Aorta (tissue), 5 donors: ENCODE measurements around the gene ASPA. TPM values are rescaled to one million over a fixed set of nuclear protein-coding genes. Genes with fewer than 3 reads are reported as not detected.
"Not testable (repeated sequence)": the region's sequence is repeated elsewhere in the genome, so short reads cannot be mapped to it uniquely, and the experiment has no call there.

Experiments used
- ATAC-seq: fragments of 200-7000 bp; cut with Tn5 transposase; one replicate; pipeline ENCODE4 v1.9.1; 2022; ENCODE audit warnings: moderate library complexity; ENCODE audit not compliant: low FRiP score
- DNase-seq, 2 donors: peaks; one replicate each; pipeline ENCODE4 v3.0.0-alpha.2; 2020
- H3K27ac ChIP-seq, 2 donors: one replicate each; pipeline ENCODE4 v1.5.1; 2013; ENCODE audit warnings: low read length in 2 of 2, mild to moderate bottlenecking in 2 of 2, moderate library complexity in 2 of 2, control low read depth in 1 of 2, inconsistent platforms in 1 of 2, low read depth in 1 of 2
- H3K27me3 ChIP-seq, 2 donors: one replicate each; pipeline ENCODE4 v1.6.1; 2013; ENCODE audit warnings: control low read depth in 1 of 2, low read length in 1 of 2, mild to moderate bottlenecking in 1 of 2, moderate library complexity in 1 of 2; ENCODE audit not compliant: insufficient read depth in 2 of 2, control insufficient read depth in 1 of 2
- H3K36me3 ChIP-seq, 2 donors: one replicate each; pipeline ENCODE4 v1.6.1; 2013; ENCODE audit warnings: control low read depth in 1 of 2, low read length in 1 of 2, mild to moderate bottlenecking in 1 of 2; ENCODE audit not compliant: insufficient read depth in 2 of 2, control insufficient read depth in 1 of 2
- H3K4me1 ChIP-seq, 2 donors: one replicate each; pipeline ENCODE4 v1.6.1; 2013; ENCODE audit warnings: low read length in 2 of 2, control low read depth in 1 of 2, mild to moderate bottlenecking in 1 of 2, moderate library complexity in 1 of 2; ENCODE audit not compliant: insufficient read depth in 2 of 2, control insufficient read depth in 1 of 2
- H3K4me3 ChIP-seq, 2 donors: one replicate each; pipeline ENCODE4 v1.5.1; 2013; ENCODE audit warnings: low read length in 2 of 2, control low read depth in 1 of 2, mild to moderate bottlenecking in 1 of 2
- H3K9me3 ChIP-seq: one replicate; pipeline ENCODE4 v1.6.1; 2013; ENCODE audit warnings: mild to moderate bottlenecking, low read length; ENCODE audit not compliant: control insufficient read depth
- WGBS, 2 donors: extraction: QIAGEN DNeasy Blood & Tissue Kit; methylation state at CpG; one replicate each; pipeline ENCODE4 v1.1.7; 2013; 5-methylcytosine and 5-hydroxymethylcytosine counted together
- intact Hi-C, 2 donors: fragments of 100-400 bp; cut with DNase I; formaldehyde crosslinking; loops; one replicate each; pipeline versions ENCODE4 v1.14.2 to v1.15.0; 2022
- polyA plus RNA-seq, 2 donors: library from polyadenylated mRNA; stranded (reverse); fragments of 200-250 nt; gene quantifications; one replicate each; pipeline ENCODE4 v1.2.3, GENCODE V29; 2013
- total RNA-seq, 2 donors: library from RNA; stranded (reverse); fragmentation: NEBNext Ultra II Directional; extraction: Animal tissue kit (Norgen Biotek cat#: 25700); gene quantifications; one replicate each; pipeline ENCODE4 v1.2.1, GENCODE V29; 2021
- donor health status: healthy with polysubstance abuse.
- donor health status: Bipolar disorder and iron deficiency.
- donor health status: DM: no; HTN: no; CAD: no.
- donor health status: DM: no; HTN: no; CAD: no.
- donor health status: DM: yes; HTN: yes; CAD: no.

Gene ASPA
- total and polyA plus RNA-seq, 4 donors = 0.10 to 6.6 (median 3.8) TPM

DNA sequence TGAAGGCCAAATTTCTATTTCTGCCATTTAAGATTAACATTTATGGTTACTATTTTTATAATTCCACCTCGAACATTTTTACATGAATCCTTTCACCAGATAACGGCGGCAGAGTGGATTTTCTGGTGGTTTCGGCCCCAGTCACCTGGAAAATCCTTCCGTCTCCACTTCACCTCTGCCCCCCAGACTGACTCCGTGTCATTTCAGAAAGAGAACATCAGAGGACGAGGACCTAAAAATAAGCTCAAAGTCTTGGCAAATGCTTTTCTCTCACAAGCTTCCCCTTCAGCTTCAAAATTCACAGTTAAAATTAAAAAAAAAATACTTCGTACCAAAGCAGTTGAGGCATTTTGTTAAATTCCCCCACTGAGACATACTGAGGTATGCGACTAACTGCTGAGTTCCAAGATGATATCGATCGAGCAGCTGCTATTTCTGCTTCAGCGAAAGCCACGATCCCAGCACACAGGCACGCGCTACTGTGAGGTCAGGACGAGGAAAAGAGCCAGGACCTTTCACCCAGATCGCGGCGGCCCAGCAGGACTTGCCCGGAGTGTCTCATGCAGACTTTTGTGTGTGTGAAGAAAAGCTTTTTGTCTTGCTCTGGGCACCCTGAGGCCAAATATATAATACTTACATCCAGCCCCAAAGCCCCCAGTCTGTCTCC, 36.8 kb downstream of the ASPA start:
- DNase-seq (peak; percentile 68 to 90), ATAC-seq (peak; percentile 89)
- intact Hi-C loops = no loop called here
- Histone ChIP-seq H3K9me3 (no peaks in the 10 kb centered on the region), H3K4me3 (no peak overlapping the region), H3K27me3 (no peaks in the 10 kb centered on the region), H3K4me1 (no peaks in the 10 kb centered on the region), H3K27ac (no peak overlapping the region), H3K36me3 (no peaks in the 10 kb centered on the region)
- WGBS, 2 donors = 7 to 8% methylated on average over 20 of the region's 20 CpGs

DNA sequence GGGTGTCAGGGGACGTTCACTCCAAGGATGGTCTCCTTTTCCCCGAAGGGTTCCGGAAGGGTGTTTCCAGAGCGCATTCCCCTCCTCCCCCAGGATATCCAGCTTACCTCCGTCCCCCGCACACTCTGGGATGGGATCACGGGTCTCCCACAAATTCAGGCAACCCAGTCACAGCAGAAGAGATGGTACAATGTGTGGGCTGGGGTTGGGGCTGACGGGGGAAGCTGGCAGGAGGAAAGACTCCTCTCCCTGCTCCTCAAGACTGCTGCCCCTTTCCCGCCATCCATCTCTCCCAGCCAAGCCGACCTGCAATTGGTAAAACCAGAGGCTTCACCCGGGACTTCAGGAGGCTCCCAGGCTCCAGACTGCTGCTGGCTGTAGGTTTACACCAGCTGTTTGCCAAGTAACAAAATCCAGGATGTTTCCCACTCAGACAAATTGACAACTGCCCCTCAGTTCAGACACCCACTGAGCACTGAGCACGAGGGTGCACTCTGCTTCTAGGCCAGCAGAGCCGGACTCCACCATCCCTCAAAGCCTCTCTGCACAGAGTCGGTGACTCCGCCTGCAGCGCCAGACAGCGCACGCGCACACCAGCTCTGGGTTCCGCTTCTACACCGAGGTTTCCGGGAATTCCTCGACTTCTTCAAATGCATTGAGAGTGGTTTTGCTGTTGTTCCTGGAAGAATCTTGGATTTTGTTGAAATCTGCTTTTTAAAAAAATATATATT, 37.7 kb downstream of the ASPA start:
- Histone ChIP-seq H3K27ac (no peak overlapping the region), H3K4me1 (no peaks in the 10 kb centered on the region), H3K27me3 (no peaks in the 10 kb centered on the region), H3K36me3 (no peaks in the 10 kb centered on the region), H3K4me3 (no peak overlapping the region), H3K9me3 (no peaks in the 10 kb centered on the region)
- WGBS, 2 donors = 77 to 80% methylated on average over 23 of the region's 23 CpGs
- DNase-seq (no peak), ATAC-seq (no peak)
- intact Hi-C loops = no loop called here

GRCh38 chr17:3514167-3514566, 38.4 kb downstream of the ASPA start:
- DNase-seq, H3K36me3 ChIP-seq, H3K4me3 ChIP-seq, intact Hi-C loops, H3K27ac ChIP-seq, H3K9me3 ChIP-seq, H3K27me3 ChIP-seq, ATAC-seq, H3K4me1 ChIP-seq: not testable (repeated sequence)
- WGBS, 2 donors = 97 to 98% methylated on average over 11 of the region's 11 CpGs

GRCh38 chr17:3514873-3515272, 39.1 kb downstream of the ASPA start:
- no peak for DNase-seq
- H3K27ac ChIP-seq = no peak overlapping the region
- 90 to 91% methylated on average over 9 of the region's 9 CpGs for WGBS, 2 donors

GRCh38 chr17:3519472-3519871, 43.7 kb downstream of the ASPA start:
- H3K4me3 ChIP-seq, H3K27me3 ChIP-seq, H3K4me1 ChIP-seq, H3K9me3 ChIP-seq, H3K36me3 ChIP-seq, intact Hi-C loops, H3K27ac ChIP-seq, ATAC-seq, DNase-seq: not testable (repeated sequence)
- 94 to 99% methylated on average over 4 of the region's 4 CpGs for WGBS, 2 donors

More at GRCh38 chr17:3514873-3515272, 39.1 kb downstream of the ASPA start:
- H3K36me3 ChIP-seq = no peaks in the 10 kb centered on the region
- no peaks in the 10 kb centered on the region for H3K4me1 ChIP-seq
- no peaks in the 10 kb centered on the region for H3K9me3 ChIP-seq
- no peaks in the 10 kb centered on the region for H3K27me3 ChIP-seq
- H3K4me3 ChIP-seq = no peak overlapping the region
- intact Hi-C loops = no loop called here
- no peak for ATAC-seq

- intact Hi-C loops = no loop called here
- WGBS, 2 donors = 90 to 91% methylated on average over 13 of the region's 13 CpGs
- Histone ChIP-seq H3K4me3 (no peak overlapping the region), H3K9me3 (no peaks in the 10 kb centered on the region), H3K36me3 (no peaks in the 10 kb centered on the region), H3K27me3 (no peaks in the 10 kb centered on the region), H3K4me1 (no peaks in the 10 kb centered on the region), H3K27ac (no peak overlapping the region)
- DNase-seq (peak in 1 of 2 donors; percentile 17), ATAC-seq (no peak)
Observed at GRCh38 chr17:3524024-3524423, 48.2 kb downstream of the ASPA start.

DNA sequence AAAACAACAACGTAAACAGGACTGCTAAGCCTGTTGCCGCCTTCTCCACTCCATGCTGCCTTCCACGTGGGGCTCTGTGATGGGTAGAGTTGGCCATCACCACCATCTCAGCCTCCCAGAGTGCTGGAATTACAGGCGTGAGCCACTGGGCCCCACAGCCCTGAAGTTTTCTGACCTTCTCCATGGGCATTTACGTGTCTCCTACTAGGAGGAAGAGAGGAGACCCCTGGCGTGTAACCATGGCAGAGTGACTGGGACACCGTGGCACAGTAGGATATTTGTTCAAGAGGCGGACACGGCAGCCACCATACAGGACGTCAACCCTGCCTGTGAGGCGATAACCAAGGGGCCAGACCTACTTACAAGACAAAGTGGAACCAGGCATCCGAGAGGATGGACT, 50.7 kb downstream of the ASPA start:
- no peak overlapping the region for H3K4me3 ChIP-seq
- peak in 1 of 2 donors; percentile 29 for DNase-seq
- intact Hi-C loops = no loop called here
- H3K36me3 ChIP-seq = no peaks in the 10 kb centered on the region
- WGBS, 2 donors = 91 to 95% methylated on average over 12 of the region's 12 CpGs
- ATAC-seq = no peak
- H3K9me3 ChIP-seq = no peaks in the 10 kb centered on the region
- no peaks in the 10 kb centered on the region for H3K27me3 ChIP-seq
- no peak overlapping the region for H3K27ac ChIP-seq
- no peaks in the 10 kb centered on the region for H3K4me1 ChIP-seq

- H3K4me3 ChIP-seq = no peak overlapping the region
- 78 to 79% methylated on average over 10 of the region's 10 CpGs for WGBS, 2 donors
- intact Hi-C loops = no loop called here
Observed at GRCh38 chr17:3526971-3527370, 51.2 kb downstream of the ASPA start.

GRCh38 chr17:3527468-3527867, 51.7 kb downstream of the ASPA start:
- no peaks in the 10 kb centered on the region for H3K9me3 ChIP-seq
- no peaks in the 10 kb centered on the region for H3K4me1 ChIP-seq
- intact Hi-C loops = no loop called here
- DNase-seq (peak in 1 of 2 donors; percentile 1), ATAC-seq (no peak)
- no peak overlapping the region for H3K27ac ChIP-seq
- no peaks in the 10 kb centered on the region for H3K36me3 ChIP-seq
- no peak overlapping the region for H3K4me3 ChIP-seq
- WGBS, 2 donors = 94 to 96% methylated on average over 5 of the region's 5 CpGs
- no peaks in the 10 kb centered on the region for H3K27me3 ChIP-seq

More at GRCh38 chr17:3526971-3527370, 51.2 kb downstream of the ASPA start:
- H3K4me1 ChIP-seq = no peaks in the 10 kb centered on the region
- H3K9me3 ChIP-seq = no peaks in the 10 kb centered on the region
- no peaks in the 10 kb centered on the region for H3K27me3 ChIP-seq
- ATAC-seq (no peak), DNase-seq (peak; percentile 13 to 62)
- H3K36me3 ChIP-seq = no peaks in the 10 kb centered on the region
- no peak overlapping the region for H3K27ac ChIP-seq
